Stimulated activated CD8-positive, alpha-beta memory T cell treated with anti-CD3 and anti-CD28 coated beads, Interleukin-4, amount 100 ng/mL, for 24 hours (primary cell): ENCODE measurements around the gene ARHGAP44.
"Not testable (repeated sequence)": the region's sequence is repeated elsewhere in the genome, so short reads cannot be mapped to it uniquely, and the experiment has no call there.

Source experiments
- DNase-seq: peaks from one replicate; pipeline ENCODE4 v3.0.0-alpha.2; 2020; ENCODE audit warnings: low read depth

Gene ARHGAP44

GRCh38 chr17:12964840-12965239, 175.5 kb downstream of the ARHGAP44 start:
- DNase-seq = no peak

GRCh38 chr17:12965988-12966387, 176.7 kb downstream of the ARHGAP44 start:
- DNase-seq = no peak

GRCh38 chr17:12966413-12966812, 177.1 kb downstream of the ARHGAP44 start:
- no peak for DNase-seq

GRCh38 chr17:12967962-12968361, 178.7 kb downstream of the ARHGAP44 start:
- DNase-seq = no peak

GRCh38 chr17:12973496-12974004, 184.3 kb downstream of the ARHGAP44 start:
- DNase-seq = no peak

GRCh38 chr17:12974005-12974531, 184.8 kb downstream of the ARHGAP44 start:
- DNase-seq = no peak

GRCh38 chr17:12977008-12977751, 187.9 kb downstream of the ARHGAP44 start:
- no peak for DNase-seq

- DNase-seq = not testable (repeated sequence)
Observed at GRCh38 chr17:12978787-12979186, 189.5 kb downstream of the ARHGAP44 start.

GRCh38 chr17:12979246-12979645, 189.9 kb downstream of the ARHGAP44 start:
- DNase-seq = no peak

- DNase-seq = no peak
Observed at GRCh38 chr17:12979826-12980500, 190.7 kb downstream of the ARHGAP44 start.

GRCh38 chr17:12982224-12982623, 192.9 kb downstream of the ARHGAP44 start:
- no peak for DNase-seq

- DNase-seq = no peak
Observed at GRCh38 chr17:12983991-12984884, 194.9 kb downstream of the ARHGAP44 start.

- DNase-seq = no peak
Observed at GRCh38 chr17:12985431-12986293, 196.4 kb downstream of the ARHGAP44 start.

- no peak for DNase-seq
Observed at GRCh38 chr17:12987120-12987519, 197.8 kb downstream of the ARHGAP44 start.

GRCh38 chr17:12990041-12990808, 200.9 kb downstream of the ARHGAP44 start:
- DNase-seq = no peak

GRCh38 chr17:12990926-12991325, 201.6 kb downstream of the ARHGAP44 start:
- no peak for DNase-seq

- no peak for DNase-seq
Observed at GRCh38 chr17:12992676-12993075, 203.4 kb downstream of the ARHGAP44 start.

GRCh38 chr17:12993631-12994030, 204.3 kb downstream of the ARHGAP44 start:
- DNase-seq = no peak

GRCh38 chr17:12994341-12995074, 205.2 kb downstream of the ARHGAP44 start:
- DNase-seq = no peak
